ENCODE results near the gene FBXO17. TPM values are rescaled to one million over a fixed set of nuclear protein-coding genes. Genes with fewer than 3 reads are reported as not detected.
"Not testable (repeated sequence)": the region's sequence is repeated elsewhere in the genome, so short reads cannot be mapped to it uniquely, and the experiment has no call there.

FBXO17 gene
- total RNA-seq, 6 donors from 2014 or later: 5.0 to 18.9 (median 10.4) TPM

- Histone ChIP-seq H3K4me1 (peaks cover 0 to 4% (median 0%) of the 10 kb centered on the region in 4 donors), H3K4me3 (no peak overlapping the region), H3K9me3 (no peaks in the 10 kb centered on the region), H3K27ac (no peak overlapping the region), H3K27me3 (no peaks in the 10 kb centered on the region), H3K36me3 (no peaks in the 10 kb centered on the region)
- ATAC-seq (ENCODE audit: low FRiP score in 2 of 2) (peak in 1 of 2 donors; percentile 26), DNase-seq (no peak)
- TF ChIP-seq POLR2A (IDR thresholded peaks at IDR 0.05) (no peak), POLR2AphosphoS5 (IDR thresholded peaks at IDR 0.05) (no peak), EP300 (IDR thresholded peaks at IDR 0.05) (no peak)
- WGBS, 2 donors: 60 to 64% methylated on average over 8 to 11 of the region's 13 CpGs
These were observed 15.6 kb upstream of the FBXO17 start for GRCh38 chr19:38990949-38991697.

- not testable (repeated sequence) for H3K36me3 ChIP-seq; H3K27me3 ChIP-seq; H3K27ac ChIP-seq; H3K9me3 ChIP-seq; H3K4me3 ChIP-seq; DNase-seq; ATAC-seq (ENCODE audit: low FRiP score in 2 of 2); H3K4me1 ChIP-seq
- WGBS, 2 donors: 81 to 91% methylated on average over 1 of the region's 1 CpG
These were observed 14.1 kb upstream of the FBXO17 start for GRCh38 chr19:38989614-38990013.

GRCh38 chr19:38989066-38989605 lies 13.6 kb upstream of the FBXO17 start:
- no peak for DNase-seq
- H3K4me3 ChIP-seq: no peak overlapping the region
- 25 to 33% methylated on average over 12 of the region's 12 CpGs for WGBS, 2 donors
- no peak for TF ChIP-seq POLR2AphosphoS5 (IDR thresholded peaks at IDR 0.05)
- H3K27ac ChIP-seq: no peak overlapping the region
- no peaks in the 10 kb centered on the region for H3K27me3 ChIP-seq
- ATAC-seq (ENCODE audit: low FRiP score in 2 of 2): no peak
- no peaks in the 10 kb centered on the region for H3K36me3 ChIP-seq
- H3K9me3 ChIP-seq: no peaks in the 10 kb centered on the region
- no peaks in the 10 kb centered on the region for H3K4me1 ChIP-seq

DNA sequence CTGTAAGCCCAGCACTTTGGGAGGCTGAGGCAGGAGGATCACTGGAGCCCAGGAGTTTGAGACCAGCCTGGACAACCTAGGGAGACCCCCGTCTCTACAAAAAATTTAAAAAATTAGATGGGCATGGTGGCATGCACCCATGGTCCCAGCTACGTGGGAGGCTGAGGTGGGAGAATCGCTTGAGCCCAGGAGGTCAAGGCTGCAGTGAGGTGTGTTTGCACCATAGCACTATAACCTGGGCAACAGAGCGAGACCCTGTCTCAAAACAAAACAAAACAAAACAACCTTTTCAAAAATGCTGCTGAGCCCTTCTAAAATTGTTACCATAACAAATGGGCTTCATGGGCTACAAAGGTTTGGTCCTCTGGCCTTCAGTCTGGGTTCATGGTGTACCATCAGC lies 13.1 kb upstream of the FBXO17 start:
- not testable (repeated sequence) for H3K36me3 ChIP-seq; H3K9me3 ChIP-seq; H3K4me1 ChIP-seq; DNase-seq; H3K27ac ChIP-seq; ATAC-seq (ENCODE audit: low FRiP score in 2 of 2); H3K27me3 ChIP-seq; H3K4me3 ChIP-seq
- 90 to 91% methylated on average over 4 of the region's 4 CpGs for WGBS, 2 donors

GRCh38 chr19:38987745-38988144 lies 12.2 kb upstream of the FBXO17 start:
- H3K4me3 ChIP-seq; H3K27me3 ChIP-seq; ATAC-seq (ENCODE audit: low FRiP score in 2 of 2); DNase-seq; H3K4me1 ChIP-seq; H3K36me3 ChIP-seq; H3K9me3 ChIP-seq; H3K27ac ChIP-seq: not testable (repeated sequence)
- 82 to 93% methylated on average over 6 of the region's 6 CpGs for WGBS, 2 donors

GRCh38 chr19:38985262-38985661 lies 9.7 kb upstream of the FBXO17 start:
- H3K27me3 ChIP-seq: no peaks in the 10 kb centered on the region
- WGBS, 2 donors: 60 to 90% methylated on average over 1 of the region's 1 CpG
- ATAC-seq (ENCODE audit: low FRiP score in 2 of 2) (no peak), DNase-seq (no peak)
- no peak overlapping the region for H3K27ac ChIP-seq
- H3K4me3 ChIP-seq: no peak overlapping the region
- TF ChIP-seq EP300 (IDR thresholded peaks at IDR 0.05): no peak
- no peak for TF ChIP-seq POLR2A (IDR thresholded peaks at IDR 0.05)
- TF ChIP-seq CTCF (IDR thresholded peaks at IDR 0.05): no peak
- TF ChIP-seq POLR2AphosphoS5 (IDR thresholded peaks at IDR 0.05): no peak
- no peaks in the 10 kb centered on the region for H3K36me3 ChIP-seq
- H3K4me1 ChIP-seq: no peaks in the 10 kb centered on the region
- H3K9me3 ChIP-seq: peaks cover 0 to 3% (median 0%) of the 10 kb centered on the region in 4 donors

DNA sequence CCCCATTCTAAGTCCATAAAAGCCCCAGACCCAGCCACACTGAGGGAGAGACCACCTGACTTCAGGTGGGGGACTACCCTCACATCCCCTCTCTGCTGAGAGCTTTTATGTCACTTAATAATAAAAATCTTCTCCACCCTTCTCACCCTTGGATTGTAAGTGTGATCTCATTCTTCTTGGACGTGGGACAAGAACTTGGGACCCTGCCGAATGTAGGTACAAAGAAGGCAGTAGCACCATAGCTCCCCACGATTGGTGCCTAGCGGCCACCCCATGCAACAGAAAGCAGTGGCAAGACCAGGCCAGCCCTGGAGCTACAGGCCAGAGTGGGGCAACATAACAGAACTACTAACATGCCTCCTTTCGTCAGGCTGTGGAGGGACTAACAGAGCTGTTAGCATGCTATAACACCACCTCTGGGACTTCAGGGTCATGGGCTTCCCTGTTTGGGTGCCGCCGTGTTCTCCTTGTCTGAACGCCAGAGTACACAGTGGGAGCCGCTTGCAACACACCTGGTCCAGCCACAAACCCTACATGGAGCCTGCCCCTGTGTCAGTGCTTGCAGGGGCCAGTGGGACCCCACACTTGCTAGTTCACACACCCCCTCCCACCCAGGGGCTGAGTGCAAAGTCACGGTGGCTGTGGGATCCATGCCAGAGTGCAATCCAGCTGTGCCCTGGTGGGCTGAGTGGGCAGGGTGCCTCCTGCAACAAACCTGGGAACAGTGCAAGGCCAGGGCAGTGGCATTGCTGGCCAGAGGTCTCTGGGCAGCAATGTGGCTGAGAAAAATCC lies 5.2 kb upstream of the FBXO17 start:
- no peaks in the 10 kb centered on the region for H3K27me3 ChIP-seq
- H3K4me3 ChIP-seq: no peak overlapping the region
- TF ChIP-seq CTCF (IDR thresholded peaks at IDR 0.05) (no peak), POLR2A (IDR thresholded peaks at IDR 0.05) (no peak), EP300 (IDR thresholded peaks at IDR 0.05) (no peak), POLR2AphosphoS5 (IDR thresholded peaks at IDR 0.05) (no peak)
- ATAC-seq (ENCODE audit: low FRiP score in 2 of 2) (no peak), DNase-seq (no peak)
- 86 to 92% methylated on average over 5 to 10 of the region's 10 CpGs for WGBS, 2 donors
- H3K9me3 ChIP-seq: peaks cover 0 to 3% (median 0%) of the 10 kb centered on the region in 4 donors
- H3K36me3 ChIP-seq: no peaks in the 10 kb centered on the region
- peaks cover 0 to 11% (median 8%) of the 10 kb centered on the region in 4 donors for H3K4me1 ChIP-seq
- H3K27ac ChIP-seq: no peak overlapping the region

Data from upper lobe of left lung (tissue), 6 donors.